HG03108 (cell line): ENCODE data around the gene STOM.
A peak's percentile ranks its signal among the peaks of the same experiment; 100 is the strongest.
"Not testable (repeated sequence)": the region's sequence is repeated elsewhere in the genome, so short reads cannot be mapped to it uniquely, and the experiment has no call there.

Experiments used
- ATAC-seq: cut with Tn5 transposase; IDR thresholded peaks from one replicate; pipeline ENCODE4 v1.9.1; 2021; ENCODE audit warnings: moderate library complexity; ENCODE audit not compliant: unreplicated experiment

STOM gene

GRCh38 chr9:121369595-121370265 is at the start of gene STOM:
Gene STOM (minus strand): TSS chr9:121370250. CDS start chr9:121370187, 63 bp downstream.
- peak; percentile 40 for ATAC-seq

GRCh38 chr9:121411993-121412392 is 41.9 kb upstream of the STOM start:
- no peak for ATAC-seq

- no peak for ATAC-seq
These were observed 35.8 kb upstream of the STOM start for GRCh38 chr9:121405899-121406298.

- no peak for ATAC-seq
These were observed 34.9 kb upstream of the STOM start for GRCh38 chr9:121404906-121405305.

GRCh38 chr9:121399883-121400607 is 30.0 kb upstream of the STOM start:
- no peak for ATAC-seq

GRCh38 chr9:121399126-121399882 is 29.3 kb upstream of the STOM start:
- ATAC-seq = no peak

GRCh38 chr9:121398374-121398773 is 28.3 kb upstream of the STOM start:
- ATAC-seq = no peak

- not testable (repeated sequence) for ATAC-seq
These were observed 27.2 kb upstream of the STOM start for GRCh38 chr9:121397277-121397676.

GRCh38 chr9:121395558-121395957 is 25.5 kb upstream of the STOM start:
- no peak for ATAC-seq

GRCh38 chr9:121394292-121394691 is 24.2 kb upstream of the STOM start:
- ATAC-seq = no peak

GRCh38 chr9:121393318-121393717 is 23.3 kb upstream of the STOM start:
- ATAC-seq = no peak

GRCh38 chr9:121390372-121390771 is 20.3 kb upstream of the STOM start:
- ATAC-seq = no peak

GRCh38 chr9:121388140-121388905 is 18.3 kb upstream of the STOM start:
- ATAC-seq = no peak

GRCh38 chr9:121386442-121387175 is 16.6 kb upstream of the STOM start:
- no peak for ATAC-seq

GRCh38 chr9:121383715-121384114 is 13.7 kb upstream of the STOM start:
- no peak for ATAC-seq

- ATAC-seq = no peak
These were observed 10.8 kb upstream of the STOM start for GRCh38 chr9:121380846-121381245.

- no peak for ATAC-seq
These were observed 6.3 kb upstream of the STOM start for GRCh38 chr9:121376214-121376830.

GRCh38 chr9:121373011-121373729 is 3.1 kb upstream of the STOM start:
- ATAC-seq = no peak
